HG03558 (cell line): ENCODE results near the gene RNF225.
"Not testable (repeated sequence)": the region's sequence is repeated elsewhere in the genome, so short reads cannot be mapped to it uniquely, and the experiment has no call there.

Experiments used
- ATAC-seq: cut with Tn5 transposase; IDR thresholded peaks from one replicate; pipeline ENCODE4 v1.9.1; 2021; ENCODE audit warnings: moderate number of reproducible peaks; ENCODE audit not compliant: unreplicated experiment; ENCODE audit errors: extremely low read depth

Gene RNF225

GRCh38 chr19:58395220-58395978, at the start of gene RNF225:
RNF225 (plus strand) TSS chr19:58395656; CDS start chr19:58396090, 434 bp downstream.
- ATAC-seq: no peak

GRCh38 chr19:58346961-58347929, 48.2 kb upstream of the RNF225 start:
- peak; percentile 60 for ATAC-seq

- not testable (repeated sequence) for ATAC-seq
Observed at GRCh38 chr19:58348080-58348479, 47.4 kb upstream of the RNF225 start.

GRCh38 chr19:58349590-58349989, 45.9 kb upstream of the RNF225 start:
- ATAC-seq: no peak

- no peak for ATAC-seq
Observed at GRCh38 chr19:58350001-58350861, 45.2 kb upstream of the RNF225 start.

GRCh38 chr19:58350871-58351557, 44.4 kb upstream of the RNF225 start:
- no peak for ATAC-seq

- ATAC-seq: no peak
Observed at GRCh38 chr19:58351558-58351878, 43.9 kb upstream of the RNF225 start.

- ATAC-seq: no peak
Observed at GRCh38 chr19:58351990-58352755, 43.3 kb upstream of the RNF225 start.

GRCh38 chr19:58352760-58353671, 42.4 kb upstream of the RNF225 start, which contains the start of gene A1BG:
A1BG (minus strand) TSS chr19:58353492; CDS start chr19:58353437, 55 bp downstream.
- no peak for ATAC-seq

- no peak for ATAC-seq
Observed at GRCh38 chr19:58353717-58354477, 41.6 kb upstream of the RNF225 start.

GRCh38 chr19:58354478-58355030, 40.9 kb upstream of the RNF225 start:
- no peak for ATAC-seq

GRCh38 chr19:58355215-58355796, 40.1 kb upstream of the RNF225 start:
- ATAC-seq: no peak

GRCh38 chr19:58355908-58356765, 39.3 kb upstream of the RNF225 start:
- ATAC-seq: no peak

- ATAC-seq: no peak
Observed at GRCh38 chr19:58356766-58357480, 38.5 kb upstream of the RNF225 start.
